Right cardiac atrium (tissue), 5 donors: Measurements from ENCODE around the gene PLAC8L1. TPM values are rescaled to one million over a fixed set of nuclear protein-coding genes. Genes with fewer than 3 reads are reported as not detected.

Experiments used
- ATAC-seq, 2 donors: fragments of 200-7000 bp; cut with Tn5 transposase; one replicate each; pipeline versions ENCODE4 v1.8.0 to v1.9.1; 2020; ENCODE audit warnings: moderate library complexity in 2 of 2, mild to moderate bottlenecking in 1 of 2
- DNase-seq, 3 donors: peaks; one replicate each; pipeline ENCODE4 v3.0.0-alpha.2; 2020
- H3K27ac ChIP-seq: one replicate; pipeline ENCODE4 v1.5.1; 2013; ENCODE audit warnings: mild to moderate bottlenecking, low read length, control low read depth, moderate library complexity
- H3K27me3 ChIP-seq: one replicate; pipeline ENCODE4 v1.6.1; 2013; ENCODE audit not compliant: control insufficient read depth, insufficient read depth
- H3K4me1 ChIP-seq: one replicate; pipeline ENCODE4 v1.6.1; 2013; ENCODE audit warnings: low read length; ENCODE audit not compliant: control insufficient read depth, insufficient read depth
- H3K4me3 ChIP-seq: one replicate; pipeline ENCODE4 v1.5.1; 2013; ENCODE audit warnings: low read length, control low read depth
- H3K9me3 ChIP-seq: one replicate; pipeline ENCODE4 v1.6.1; 2013; ENCODE audit warnings: low read length; ENCODE audit not compliant: control insufficient read depth
- WGBS: extraction: QIAGEN DNeasy Blood & Tissue Kit; methylation state at CpG from one replicate; pipeline ENCODE4 v1.1.7; 2013; 5-methylcytosine and 5-hydroxymethylcytosine counted together
- intact Hi-C, 4 donors: fragments of 100-400 bp; cut with DNase I; formaldehyde crosslinking; loops; one replicate each; pipeline versions ENCODE4 v1.11.0 to v1.14.0; 2022 to 2023
- polyA plus RNA-seq: library from polyadenylated mRNA; stranded (reverse); fragments of 200-250 nt; gene quantifications from one replicate; pipeline ENCODE4 v1.2.3, GENCODE V29; 2013
- total RNA-seq, 4 donors: library from RNA; stranded (reverse); fragmentation: NEBNext Ultra II Directional; extraction: Animal tissue kit (Norgen Biotek cat#: 25700); gene quantifications; one replicate each; pipeline ENCODE4 v1.2.1, GENCODE V29; 2021
- donor health status: healthy with polysubstance abuse.
- donor health status: DM: no; HTN: yes; CAD: no.
- donor health status: DM: no; HTN: no; CAD: no.
- donor health status: DM: no; HTN: yes; CAD: no; lungs with severe emphysema.
- donor health status: DM: yes; HTN: yes; CAD: no.

PLAC8L1 gene
- total and polyA plus RNA-seq, 5 donors = 0.23 TPM; not detected in 4

- DNase-seq (no peak), ATAC-seq (no peak)
- H3K27me3 ChIP-seq = no peaks in the 10 kb centered on the region
- H3K27ac ChIP-seq = no peak overlapping the region
- H3K4me3 ChIP-seq = no peak overlapping the region
- intact Hi-C loops = no loop called here
- no peaks in the 10 kb centered on the region for H3K9me3 ChIP-seq
- H3K4me1 ChIP-seq = peaks cover 2% of the 10 kb centered on the region
- 19% methylated on average over 6 of the region's 6 CpGs for WGBS
Observed at GRCh38 chr5:146081556-146081955, 23.8 kb downstream of the PLAC8L1 start.

- Histone ChIP-seq H3K9me3 (no peaks in the 10 kb centered on the region), H3K4me3 (no peak overlapping the region), H3K27me3 (no peaks in the 10 kb centered on the region), H3K4me1 (peaks cover 2% of the 10 kb centered on the region), H3K27ac (no peak overlapping the region)
- ATAC-seq (no peak), DNase-seq (no peak)
- intact Hi-C loops = no loop called here
- WGBS = 54% methylated on average over 7 of the region's 7 CpGs
Observed at GRCh38 chr5:146079695-146080373, 25.5 kb downstream of the PLAC8L1 start.

- no peak overlapping the region for H3K4me3 ChIP-seq
- no peak for ATAC-seq
- intact Hi-C loops = no loop called here
- 43% methylated on average over 2 of the region's 2 CpGs for WGBS
- H3K27ac ChIP-seq = no peak overlapping the region
- no peak for DNase-seq
- no peaks in the 10 kb centered on the region for H3K27me3 ChIP-seq
- peaks cover 2% of the 10 kb centered on the region for H3K4me1 ChIP-seq
- H3K9me3 ChIP-seq = no peaks in the 10 kb centered on the region
Observed at GRCh38 chr5:146078566-146078965, 26.8 kb downstream of the PLAC8L1 start.

GRCh38 chr5:146076455-146076854 is 28.9 kb downstream of the PLAC8L1 start:
- no peaks in the 10 kb centered on the region for H3K4me1 ChIP-seq
- no peak overlapping the region for H3K4me3 ChIP-seq
- H3K27ac ChIP-seq = peak overlapping the region; percentile 63
- H3K9me3 ChIP-seq = no peaks in the 10 kb centered on the region
- ATAC-seq (no peak), DNase-seq (no peak)
- intact Hi-C loops = no loop called here
- whole genome bisulfite sequencing = 49% methylated on average over 4 of the region's 4 CpGs
- H3K27me3 ChIP-seq = no peaks in the 10 kb centered on the region

- DNase-seq (no peak), ATAC-seq (no peak)
- Histone ChIP-seq H3K27me3 (no peaks in the 10 kb centered on the region), H3K4me3 (no peak overlapping the region), H3K27ac (peak overlapping the region; percentile 63), H3K4me1 (no peaks in the 10 kb centered on the region), H3K9me3 (no peaks in the 10 kb centered on the region)
- 28% methylated on average over 4 of the region's 4 CpGs for WGBS
- intact Hi-C loops = no loop called here
Observed at GRCh38 chr5:146076028-146076427, 29.3 kb downstream of the PLAC8L1 start.

- Histone ChIP-seq H3K9me3 (no peaks in the 10 kb centered on the region), H3K4me1 (peaks cover 4% of the 10 kb centered on the region), H3K4me3 (no peak overlapping the region), H3K27ac (peak overlapping the region; percentile 83), H3K27me3 (no peaks in the 10 kb centered on the region)
- peak; percentile 27 to 46 for ATAC-seq
- intact Hi-C loops = no loop called here
- DNase-seq = no peak
- 37% methylated on average over 9 of the region's 9 CpGs for whole genome bisulfite sequencing
Observed at GRCh38 chr5:146073239-146073900, 32.0 kb downstream of the PLAC8L1 start.

- Histone ChIP-seq H3K4me1 (peaks cover 4% of the 10 kb centered on the region), H3K27ac (peak overlapping the region; percentile 51), H3K4me3 (no peak overlapping the region), H3K9me3 (no peaks in the 10 kb centered on the region), H3K27me3 (no peaks in the 10 kb centered on the region)
- DNase-seq (no peak), ATAC-seq (peak in 1 of 2 donors; percentile 19)
- intact Hi-C loops = no loop called here
- 69% methylated on average over 2 of the region's 2 CpGs for WGBS
Observed at GRCh38 chr5:146072595-146072994, 32.8 kb downstream of the PLAC8L1 start.

- peaks cover 6% of the 10 kb centered on the region for H3K4me1 ChIP-seq
- peak; percentile 71 to 84 for ATAC-seq
- WGBS = 33% methylated on average over 4 of the region's 4 CpGs
Observed at GRCh38 chr5:146071171-146071570, 34.2 kb downstream of the PLAC8L1 start.

GRCh38 chr5:146070746-146071145 is 34.6 kb downstream of the PLAC8L1 start:
- intact Hi-C loops = no loop called here
- DNase-seq (no peak), ATAC-seq (no peak)
- WGBS = 74% methylated on average over 3 of the region's 3 CpGs
- peak overlapping the region; percentile 69 for H3K27ac ChIP-seq
- H3K4me3 ChIP-seq = no peak overlapping the region
- no peaks in the 10 kb centered on the region for H3K27me3 ChIP-seq
- peaks cover 6% of the 10 kb centered on the region for H3K4me1 ChIP-seq
- no peaks in the 10 kb centered on the region for H3K9me3 ChIP-seq

More at GRCh38 chr5:146071171-146071570, 34.2 kb downstream of the PLAC8L1 start:
- intact Hi-C loops = no loop called here
- no peak for DNase-seq
- no peak overlapping the region for H3K4me3 ChIP-seq
- H3K27me3 ChIP-seq = no peaks in the 10 kb centered on the region
- no peaks in the 10 kb centered on the region for H3K9me3 ChIP-seq
- peak overlapping the region; percentile 69 for H3K27ac ChIP-seq

- intact Hi-C loops = no loop called here
- peaks cover 6% of the 10 kb centered on the region for H3K4me1 ChIP-seq
Observed at GRCh38 chr5:146069780-146070099, 35.6 kb downstream of the PLAC8L1 start.

GRCh38 chr5:146068977-146069779 is 36.2 kb downstream of the PLAC8L1 start:
- Histone ChIP-seq H3K27me3 (no peaks in the 10 kb centered on the region), H3K4me3 (no peak overlapping the region), H3K9me3 (no peaks in the 10 kb centered on the region), H3K27ac (peak overlapping the region; percentile 51), H3K4me1 (peaks cover 6% of the 10 kb centered on the region)
- ATAC-seq (no peak), DNase-seq (no peak)
- intact Hi-C loops = no loop called here
- 77% methylated on average over 6 of the region's 6 CpGs for WGBS

More at GRCh38 chr5:146069780-146070099, 35.6 kb downstream of the PLAC8L1 start:
- no peak for ATAC-seq
- Histone ChIP-seq H3K9me3 (no peaks in the 10 kb centered on the region), H3K27ac (peak overlapping the region; percentile 51), H3K27me3 (no peaks in the 10 kb centered on the region), H3K4me3 (no peak overlapping the region)
- DNase-seq = no peak
- WGBS = 91% methylated on average over 2 of the region's 2 CpGs
